Prostate gland (tissue), 2 donors: Measurements from ENCODE around the gene IDUA. TPM values are rescaled to one million over a fixed set of nuclear protein-coding genes. Genes with fewer than 3 reads are reported as not detected.

ENCODE experiments used
- DNase-seq: peaks from one replicate; pipeline ENCODE4 v3.0.0-alpha.2; 2019; ENCODE audit warnings: low spot score
- H3K27ac ChIP-seq, 2 donors: fragments of 200-600 bp; sonication (generic); 2 replicates each; pipeline ENCODE4 v1.5.1; 2017 to 2019
- H3K27me3 ChIP-seq: fragments of 200-600 bp; sonication (generic); replicated peaks from 2 replicates; pipeline ENCODE4 v1.5.1; 2019; ENCODE audit not compliant: insufficient read depth
- H3K36me3 ChIP-seq, 2 donors: fragments of 200-600 bp; sonication (generic); 1 replicate in 1 of 2; 2 replicates in 1 of 2; pipeline versions ENCODE4 v1.5.1 to v1.8.1; 2017 to 2019
- H3K4me1 ChIP-seq: fragments of 200-600 bp; sonication (generic); replicated peaks from 2 replicates; pipeline ENCODE4 v1.5.1; 2019
- H3K4me3 ChIP-seq, 2 donors: fragments of 200-600 bp; sonication (generic); 2 replicates each; pipeline ENCODE4 v1.5.1; 2017 to 2019
- H3K9me3 ChIP-seq: fragments of 200-600 bp; sonication (generic); 2 replicates; pipeline ENCODE4 v1.5.1; 2017
- POLR2A ChIP-seq: fragments of 450-650 bp; IDR thresholded peaks from one replicate; pipeline ENCODE4 v1.6.1; 2016; ENCODE audit warnings: antibody characterized with exemption, mild to moderate bottlenecking
- POLR2AphosphoS5 ChIP-seq: sonication (generic); formaldehyde crosslinking; IDR thresholded peaks from one replicate; pipeline ENCODE4 v1.6.1; 2017; ENCODE audit warnings: antibody characterized with exemption
- WGBS: methylation state at CpG from one replicate; pipeline ENCODE4 v1.1.5; 2018; 5-methylcytosine and 5-hydroxymethylcytosine counted together
- intact Hi-C: fragments of 100-400 bp; cut with DNase I; formaldehyde crosslinking; loops from one replicate; pipeline ENCODE4 v1.14.2; 2022
- total RNA-seq, 2 donors: library from RNA; depleted of rRNA; stranded (reverse); fragments of >200 nt; gene quantifications; one replicate each; pipeline ENCODE4 v1.1.0, GENCODE V29; 2016
- TF ChIP-seq, protein P1 (sequence below), 4 experiments: fragments of 200-600 bp in 2 of 4; fragments of 450-650 bp in 2 of 4; sonication (generic) in 2 of 4; IDR thresholded peaks; 1 replicate in 3 of 4; 2 replicates in 1 of 4; pipeline ENCODE4 v1.5.1; 2016 to 2019; ENCODE audit warnings: antibody characterized with exemption in 4 of 4, mild to moderate bottlenecking in 2 of 4, moderate library complexity in 2 of 4

The IDUA gene
- total RNA-seq, 2 donors from 2014 or later, result 53.6 to 56.8 TPM

GRCh38 chr4:953574-953915 is 33.3 kb upstream of the IDUA start:
- Histone ChIP-seq H3K4me3 (no peak overlapping the region), H3K27me3 (no peaks in the 10 kb centered on the region), H3K36me3 (no peaks in the 10 kb centered on the region), H3K9me3 (no peaks in the 10 kb centered on the region), H3K4me1 (no peaks in the 10 kb centered on the region), H3K27ac (no peak overlapping the region)
- TF ChIP-seq POLR2A, result no peak
- TF ChIP-seq, protein P1, sequence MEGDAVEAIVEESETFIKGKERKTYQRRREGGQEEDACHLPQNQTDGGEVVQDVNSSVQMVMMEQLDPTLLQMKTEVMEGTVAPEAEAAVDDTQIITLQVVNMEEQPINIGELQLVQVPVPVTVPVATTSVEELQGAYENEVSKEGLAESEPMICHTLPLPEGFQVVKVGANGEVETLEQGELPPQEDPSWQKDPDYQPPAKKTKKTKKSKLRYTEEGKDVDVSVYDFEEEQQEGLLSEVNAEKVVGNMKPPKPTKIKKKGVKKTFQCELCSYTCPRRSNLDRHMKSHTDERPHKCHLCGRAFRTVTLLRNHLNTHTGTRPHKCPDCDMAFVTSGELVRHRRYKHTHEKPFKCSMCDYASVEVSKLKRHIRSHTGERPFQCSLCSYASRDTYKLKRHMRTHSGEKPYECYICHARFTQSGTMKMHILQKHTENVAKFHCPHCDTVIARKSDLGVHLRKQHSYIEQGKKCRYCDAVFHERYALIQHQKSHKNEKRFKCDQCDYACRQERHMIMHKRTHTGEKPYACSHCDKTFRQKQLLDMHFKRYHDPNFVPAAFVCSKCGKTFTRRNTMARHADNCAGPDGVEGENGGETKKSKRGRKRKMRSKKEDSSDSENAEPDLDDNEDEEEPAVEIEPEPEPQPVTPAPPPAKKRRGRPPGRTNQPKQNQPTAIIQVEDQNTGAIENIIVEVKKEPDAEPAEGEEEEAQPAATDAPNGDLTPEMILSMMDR (IDR thresholded peaks at IDR 0.05), result no peak
- TF ChIP-seq POLR2AphosphoS5, result no peak
- no peak for DNase-seq
- 98% methylated on average over 13 of the region's 13 CpGs for WGBS
- intact Hi-C loops, result no loop called here

DNA sequence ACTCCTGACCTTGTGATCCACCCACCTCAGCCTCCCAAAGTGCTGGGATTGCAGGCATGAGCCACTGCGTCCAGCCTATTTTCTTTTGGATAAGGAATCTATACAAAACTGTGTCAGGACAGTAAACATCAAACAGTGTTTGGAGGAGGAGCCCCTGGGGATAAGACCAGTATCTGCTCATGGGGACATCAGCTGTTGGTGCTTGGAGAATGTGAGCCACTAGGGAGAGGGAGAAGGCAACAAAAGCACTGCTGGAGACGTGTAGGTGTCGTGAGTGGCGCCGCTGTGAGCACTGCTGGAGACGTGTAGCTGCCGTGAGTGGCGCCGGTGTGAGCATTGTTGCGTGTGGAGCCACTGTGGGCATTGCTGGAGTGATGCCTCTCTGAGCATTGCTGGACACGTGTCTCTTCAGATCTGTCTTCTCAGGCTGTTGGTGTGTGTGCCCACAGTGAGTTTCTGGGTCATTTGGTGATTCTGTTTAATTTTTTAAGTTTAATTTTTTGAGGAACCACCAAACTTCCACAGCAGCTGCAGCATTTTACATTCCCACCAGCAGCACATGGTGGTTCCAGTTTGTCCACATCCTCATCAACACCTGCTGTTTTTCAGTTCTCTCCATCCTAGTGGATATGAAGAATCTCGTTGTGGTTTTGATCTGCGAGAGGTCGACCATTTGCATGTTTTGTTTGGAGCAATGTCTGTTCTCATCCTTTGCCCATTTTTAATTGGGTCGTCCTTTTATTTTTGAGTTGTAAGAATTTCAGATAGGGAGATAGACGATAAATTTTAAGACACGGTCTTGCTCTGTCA is 32.4 kb upstream of the IDUA start:
- TF ChIP-seq POLR2A (no peak), POLR2AphosphoS5 (no peak)
- TF ChIP-seq, protein P1 (IDR thresholded peaks at IDR 0.05), result no peak
- no peaks in the 10 kb centered on the region for H3K9me3 ChIP-seq
- H3K27me3 ChIP-seq, result no peaks in the 10 kb centered on the region
- intact Hi-C loops, result no loop called here
- no peak for DNase-seq
- no peaks in the 10 kb centered on the region for H3K36me3 ChIP-seq
- H3K4me3 ChIP-seq, result no peak overlapping the region
- 92% methylated on average over 17 of the region's 17 CpGs for WGBS
- H3K27ac ChIP-seq, result no peak overlapping the region
- no peaks in the 10 kb centered on the region for H3K4me1 ChIP-seq

GRCh38 chr4:955161-955921 is 31.5 kb upstream of the IDUA start:
- TF ChIP-seq POLR2AphosphoS5, result no peak
- no peak for TF ChIP-seq POLR2A
- TF ChIP-seq, protein P1 (IDR thresholded peaks at IDR 0.05), result no peak
- H3K36me3 ChIP-seq, result no peaks in the 10 kb centered on the region
- H3K4me1 ChIP-seq, result no peaks in the 10 kb centered on the region
- H3K9me3 ChIP-seq, result no peaks in the 10 kb centered on the region
- no peaks in the 10 kb centered on the region for H3K27me3 ChIP-seq
- 90% methylated on average over 33 of the region's 33 CpGs for WGBS
- intact Hi-C loops, result no loop called here
- H3K27ac ChIP-seq, result no peak overlapping the region
- no peak for DNase-seq
- H3K4me3 ChIP-seq, result no peak overlapping the region

GRCh38 chr4:955931-956381 is 30.9 kb upstream of the IDUA start:
- H3K9me3 ChIP-seq, result no peaks in the 10 kb centered on the region
- H3K36me3 ChIP-seq, result no peaks in the 10 kb centered on the region
- no peaks in the 10 kb centered on the region for H3K27me3 ChIP-seq
- no peaks in the 10 kb centered on the region for H3K4me1 ChIP-seq
- no peak overlapping the region for H3K27ac ChIP-seq
- no peak for DNase-seq
- TF ChIP-seq POLR2AphosphoS5 (no peak), POLR2A (no peak)
- TF ChIP-seq, protein P1 (IDR thresholded peaks at IDR 0.05), result no peak
- no peak overlapping the region for H3K4me3 ChIP-seq
- intact Hi-C loops, result no loop called here
- WGBS, result 73% methylated on average over 10 of the region's 12 CpGs
